Keratinocyte (primary cell): ENCODE results near the gene C1RL. TPM values are rescaled to one million over a fixed set of nuclear protein-coding genes. Genes with fewer than 3 reads are reported as not detected.

Experiments
- DNase-seq: peaks from one replicate; pipeline ENCODE4 v3.0.0-alpha.2; 2011; ENCODE audit warnings: low read depth, missing footprints, low spot score
- FAIRE-seq: peaks from 2 replicates; lab custom pipeline; 2011; peaks lifted over from hg19 to GRCh38; lab: Jason Lieb, UNC
- H2AFZ ChIP-seq: 2 replicates; pipeline ENCODE4 v1.6.0; 2012; ENCODE audit warnings: low read length, control low read depth, inconsistent platforms; ENCODE audit not compliant: control insufficient read depth
- H3K27ac ChIP-seq: 2 replicates; pipeline ENCODE4 v1.5.1; 2011; ENCODE audit warnings: low read length; ENCODE audit not compliant: control insufficient read depth, insufficient read depth
- H3K27me3 ChIP-seq: 3 replicates; pipeline ENCODE4 v1.6.0; 2011; ENCODE audit warnings: low read length; ENCODE audit not compliant: control insufficient read depth, insufficient read depth; ENCODE audit errors: extremely low read depth
- H3K36me3 ChIP-seq, 2 experiments: 2 replicates in 1 of 2; 3 replicates in 1 of 2; pipeline ENCODE4 v1.5.1; 2011; ENCODE audit warnings: low read length in 2 of 2, mild to moderate bottlenecking in 1 of 2; ENCODE audit not compliant: control insufficient read depth in 2 of 2, insufficient read depth in 2 of 2; ENCODE audit errors: extremely low read depth in 1 of 2
- H3K4me1 ChIP-seq: 3 replicates; pipeline ENCODE4 v1.5.1; 2011; ENCODE audit warnings: low read length; ENCODE audit not compliant: control insufficient read depth, insufficient read depth; ENCODE audit errors: extremely low read depth
- H3K4me2 ChIP-seq: 3 replicates; pipeline ENCODE4 v1.6.0; 2011; ENCODE audit warnings: low read depth, low read length; ENCODE audit not compliant: control insufficient read depth, insufficient read depth; ENCODE audit errors: extremely low read depth
- H3K4me3 ChIP-seq, 3 experiments: fragments of 200-600 bp in 1 of 3; sonication (generic) in 1 of 3; 2 replicates in 2 of 3; 3 replicates in 1 of 3; pipeline ENCODE4 v1.5.1; 2011 to 2016; ENCODE audit warnings: low read length in 3 of 3, mild to moderate bottlenecking in 3 of 3, control low read depth in 2 of 3, inconsistent platforms in 1 of 3, low read depth in 1 of 3, mixed read lengths in 1 of 3, mixed run types in 1 of 3, moderate library complexity in 1 of 3; ENCODE audit not compliant: control insufficient read depth in 2 of 3, insufficient read depth in 2 of 3; ENCODE audit errors: extremely low read depth in 1 of 3
- H3K79me2 ChIP-seq: 2 replicates; pipeline ENCODE4 v1.6.0; 2012; ENCODE audit warnings: low read length; ENCODE audit not compliant: control insufficient read depth, insufficient read depth
- H3K9ac ChIP-seq: 3 replicates; pipeline ENCODE4 v1.6.0; 2011; ENCODE audit warnings: low read length; ENCODE audit not compliant: control insufficient read depth, insufficient read depth; ENCODE audit errors: extremely low read depth
- H3K9me1 ChIP-seq: 3 replicates; pipeline ENCODE4 v1.6.0; 2011; ENCODE audit warnings: low read length; ENCODE audit not compliant: control insufficient read depth, insufficient read depth; ENCODE audit errors: extremely low read depth
- H3K9me3 ChIP-seq: 2 replicates; pipeline ENCODE4 v1.5.1; 2012; ENCODE audit warnings: low read depth, low read length; ENCODE audit not compliant: control insufficient read depth
- H4K20me1 ChIP-seq: 3 replicates; pipeline ENCODE4 v1.6.0; 2011; ENCODE audit warnings: low read length; ENCODE audit not compliant: control insufficient read depth, insufficient read depth; ENCODE audit errors: extremely low read depth
- EZH2 ChIP-seq: IDR thresholded peaks from one replicate; pipeline ENCODE4 v1.6.1; 2012; ENCODE audit warnings: inconsistent platforms, mild to moderate bottlenecking, low read length, moderate library complexity
- dilution Hi-C: fragments of 300-500 bp; cut with MboI; formaldehyde crosslinking; loops from one replicate; pipeline ENCODE4 v1.7.0; 2020; ENCODE audit warnings: low sequenced_read_pairs; ENCODE audit not compliant: extremely low pct_ligation_motif_present
- polyA plus RNA-seq, 5 experiments: library from polyadenylated mRNA; depleted of rRNA in 3 of 5; stranded (reverse) in 3 of 5; stranded (forward) in 1 of 5; unstranded in 1 of 5; fragments of >200 nt; gene quantifications; 1 replicate in 1 of 5; 2 replicates in 3 of 5; 3 replicates in 1 of 5; pipeline versions ENCODE4 v1.2.1 to v1.2.3, GENCODE V29; 2011 to 2012; ENCODE audit warnings: missing spikeins in 2 of 5, low read depth in 1 of 5, low replicate concordance in 1 of 5
- TF ChIP-seq, protein P1 (sequence below), 3 experiments: IDR thresholded peaks in 1 of 3; conservative IDR thresholded peaks in 1 of 3; optimal IDR thresholded peaks in 1 of 3; 2 replicates in 2 of 3; 3 replicates in 1 of 3; pipeline versions ENCODE3 to v1.5.1; 2011; ENCODE audit warnings: low read length in 3 of 3, mild to moderate bottlenecking in 3 of 3, moderate library complexity in 2 of 3, control low read depth in 1 of 3, inconsistent platforms in 1 of 3; ENCODE audit not compliant: insufficient read depth in 2 of 3; ENCODE audit errors: extremely low read depth in 1 of 3

Gene C1RL
- polyA plus RNA-seq, 1 donor (not counting 4 experiments of a cell fraction or from before 2014, with no cell fraction given) = 9.3 TPM

GRCh38 chr12:7114008-7114407, 5.0 kb upstream of the C1RL start:
- H3K9me3 ChIP-seq = no peaks in the 10 kb centered on the region
- H3K79me2 ChIP-seq = peaks cover 17% of the 10 kb centered on the region
- H3K4me2 ChIP-seq = no peak overlapping the region
- no peak overlapping the region for H3K9ac ChIP-seq
- H3K27me3 ChIP-seq = no peaks in the 10 kb centered on the region
- H3K9me1 ChIP-seq = no peaks in the 10 kb centered on the region
- H3K27ac ChIP-seq = no peak overlapping the region
- DNase-seq (no peak), FAIRE-seq (no peak)
- TF ChIP-seq, protein P1, sequence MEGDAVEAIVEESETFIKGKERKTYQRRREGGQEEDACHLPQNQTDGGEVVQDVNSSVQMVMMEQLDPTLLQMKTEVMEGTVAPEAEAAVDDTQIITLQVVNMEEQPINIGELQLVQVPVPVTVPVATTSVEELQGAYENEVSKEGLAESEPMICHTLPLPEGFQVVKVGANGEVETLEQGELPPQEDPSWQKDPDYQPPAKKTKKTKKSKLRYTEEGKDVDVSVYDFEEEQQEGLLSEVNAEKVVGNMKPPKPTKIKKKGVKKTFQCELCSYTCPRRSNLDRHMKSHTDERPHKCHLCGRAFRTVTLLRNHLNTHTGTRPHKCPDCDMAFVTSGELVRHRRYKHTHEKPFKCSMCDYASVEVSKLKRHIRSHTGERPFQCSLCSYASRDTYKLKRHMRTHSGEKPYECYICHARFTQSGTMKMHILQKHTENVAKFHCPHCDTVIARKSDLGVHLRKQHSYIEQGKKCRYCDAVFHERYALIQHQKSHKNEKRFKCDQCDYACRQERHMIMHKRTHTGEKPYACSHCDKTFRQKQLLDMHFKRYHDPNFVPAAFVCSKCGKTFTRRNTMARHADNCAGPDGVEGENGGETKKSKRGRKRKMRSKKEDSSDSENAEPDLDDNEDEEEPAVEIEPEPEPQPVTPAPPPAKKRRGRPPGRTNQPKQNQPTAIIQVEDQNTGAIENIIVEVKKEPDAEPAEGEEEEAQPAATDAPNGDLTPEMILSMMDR (optimal IDR thresholded peaks at IDR 0.05 in 1 of 3, IDR thresholded peaks at IDR 0.05 in 1 of 3, conservative IDR thresholded peaks at IDR 0.05 in 1 of 3; ENCODE audit: extremely low read depth in 1 of 3, insufficient read depth in 2 of 3, low read length in 3 of 3) = no peak
- no peak for TF ChIP-seq EZH2
- no peak overlapping the region for H3K4me3 ChIP-seq
- no peak overlapping the region for H2AFZ ChIP-seq
- H4K20me1 ChIP-seq = no peaks in the 10 kb centered on the region
- H3K4me1 ChIP-seq = peaks cover 6% of the 10 kb centered on the region
- peaks cover 26 to 29% of the 10 kb centered on the region in 2 experiments for H3K36me3 ChIP-seq
- dilution Hi-C loops = no loop called here

GRCh38 chr12:7113389-7113871, 4.4 kb upstream of the C1RL start:
- H2AFZ ChIP-seq = no peak overlapping the region
- H3K27me3 ChIP-seq = no peaks in the 10 kb centered on the region
- peaks cover 20% of the 10 kb centered on the region for H3K79me2 ChIP-seq
- H3K4me1 ChIP-seq = peaks cover 6% of the 10 kb centered on the region
- no peak overlapping the region for H3K27ac ChIP-seq
- dilution Hi-C loops = no loop called here
- DNase-seq = no peak
- H4K20me1 ChIP-seq = no peaks in the 10 kb centered on the region
- no peak overlapping the region for H3K4me3 ChIP-seq
- H3K9me3 ChIP-seq = no peaks in the 10 kb centered on the region
- H3K9ac ChIP-seq = no peak overlapping the region
- H3K4me2 ChIP-seq = no peak overlapping the region
- no peak for FAIRE-seq
- H3K9me1 ChIP-seq = no peaks in the 10 kb centered on the region
- no peak for TF ChIP-seq EZH2
- TF ChIP-seq, protein P1 (optimal IDR thresholded peaks at IDR 0.05 in 1 of 3, IDR thresholded peaks at IDR 0.05 in 1 of 3, conservative IDR thresholded peaks at IDR 0.05 in 1 of 3; ENCODE audit: extremely low read depth in 1 of 3, insufficient read depth in 2 of 3, low read length in 3 of 3) = peak; percentile 64 to 81 (median 80)
- H3K36me3 ChIP-seq = peaks cover 24 to 26% of the 10 kb centered on the region in 2 experiments
